Activated T-helper 9 cell treated with anti-CD3 and anti-CD28 coated beads, Interleukin-2, amount 50 U/mL, for 16 hours (primary cell): ENCODE measurements around the gene POC1B.

ENCODE experiments used
- DNase-seq: peaks from one replicate; pipeline ENCODE4 v3.0.0-alpha.2; 2020; ENCODE audit warnings: low read depth

Gene POC1B

DNA sequence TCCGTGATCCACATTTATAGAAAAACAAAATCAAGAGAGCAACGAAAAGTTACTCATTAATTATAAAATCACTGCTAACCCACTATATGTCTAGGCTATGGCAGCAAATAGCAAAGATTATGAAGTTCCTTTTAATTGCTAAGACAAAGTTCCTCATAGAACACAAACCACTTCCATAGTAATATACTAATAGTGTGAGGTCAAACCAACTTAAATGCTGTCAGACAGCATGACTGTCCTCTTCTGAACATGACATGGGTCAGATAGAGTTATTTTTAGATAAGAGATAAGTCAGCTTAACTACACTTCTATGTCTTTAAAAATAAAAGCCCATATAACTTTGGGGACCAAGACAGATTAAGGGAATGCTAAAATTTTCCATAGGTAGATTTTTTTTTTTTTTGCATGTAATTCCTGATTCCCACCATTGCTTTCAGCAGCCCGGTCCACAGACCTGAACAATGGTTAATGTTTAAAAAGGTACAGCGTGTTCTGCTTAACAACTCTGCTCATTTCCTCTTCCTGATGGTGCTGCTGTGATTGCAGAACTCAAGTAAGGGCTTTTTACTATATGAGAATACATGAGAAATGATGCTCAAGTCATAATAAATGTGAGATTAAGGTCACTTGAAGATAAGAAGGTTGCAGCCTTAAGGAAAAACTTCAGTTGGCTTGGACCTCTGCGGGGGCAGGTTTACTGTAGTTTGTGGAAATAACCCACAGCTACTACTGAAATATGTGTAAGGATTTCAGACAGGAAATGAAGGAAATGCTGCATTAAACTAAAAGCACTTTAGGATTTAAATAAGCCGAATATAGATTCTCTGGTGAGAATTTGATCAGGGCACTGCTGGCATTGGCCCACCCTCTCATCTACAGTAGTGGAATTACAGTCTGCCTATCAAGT lies 135.8 kb downstream of the POC1B start:
- DNase-seq, result no peak

DNA sequence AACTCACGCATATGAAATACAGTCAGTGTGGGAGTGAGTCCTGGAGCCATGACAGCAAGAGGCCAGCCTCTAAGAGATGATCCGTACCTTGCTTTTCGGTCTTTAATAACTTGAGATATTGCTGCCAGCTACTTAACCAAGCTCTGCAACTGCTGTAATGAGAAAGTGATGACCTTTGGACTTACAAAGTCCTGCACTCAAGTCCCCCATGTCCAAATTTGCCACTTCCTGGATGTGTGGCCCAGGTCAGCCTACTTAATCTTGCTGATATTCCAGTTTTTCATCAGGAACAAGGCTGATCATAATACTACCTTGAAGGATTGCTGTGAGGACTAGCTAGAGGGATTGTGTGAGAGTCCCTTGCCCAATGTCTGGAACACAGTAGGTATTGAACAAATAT lies 139.7 kb downstream of the POC1B start:
- DNase-seq, result no peak

DNA sequence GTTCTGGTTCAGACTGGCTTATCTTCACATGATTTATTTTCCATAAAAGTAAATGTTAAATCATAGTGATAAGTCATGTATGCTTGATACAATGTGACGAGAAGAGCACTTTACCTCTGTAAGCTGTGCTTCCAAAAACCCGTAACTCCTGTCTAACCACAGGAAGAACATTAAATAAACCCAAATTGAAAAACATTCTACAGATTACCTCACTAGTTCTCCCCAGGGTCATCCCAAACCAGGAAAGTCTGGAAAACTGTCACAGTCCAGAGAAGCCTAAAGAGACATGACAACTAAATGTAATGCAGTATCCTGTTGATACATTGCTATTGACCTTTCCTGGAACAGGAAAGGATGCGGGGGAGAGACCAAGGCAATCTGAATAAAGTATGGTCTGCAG lies 141.0 kb downstream of the POC1B start:
- no peak for DNase-seq

DNA sequence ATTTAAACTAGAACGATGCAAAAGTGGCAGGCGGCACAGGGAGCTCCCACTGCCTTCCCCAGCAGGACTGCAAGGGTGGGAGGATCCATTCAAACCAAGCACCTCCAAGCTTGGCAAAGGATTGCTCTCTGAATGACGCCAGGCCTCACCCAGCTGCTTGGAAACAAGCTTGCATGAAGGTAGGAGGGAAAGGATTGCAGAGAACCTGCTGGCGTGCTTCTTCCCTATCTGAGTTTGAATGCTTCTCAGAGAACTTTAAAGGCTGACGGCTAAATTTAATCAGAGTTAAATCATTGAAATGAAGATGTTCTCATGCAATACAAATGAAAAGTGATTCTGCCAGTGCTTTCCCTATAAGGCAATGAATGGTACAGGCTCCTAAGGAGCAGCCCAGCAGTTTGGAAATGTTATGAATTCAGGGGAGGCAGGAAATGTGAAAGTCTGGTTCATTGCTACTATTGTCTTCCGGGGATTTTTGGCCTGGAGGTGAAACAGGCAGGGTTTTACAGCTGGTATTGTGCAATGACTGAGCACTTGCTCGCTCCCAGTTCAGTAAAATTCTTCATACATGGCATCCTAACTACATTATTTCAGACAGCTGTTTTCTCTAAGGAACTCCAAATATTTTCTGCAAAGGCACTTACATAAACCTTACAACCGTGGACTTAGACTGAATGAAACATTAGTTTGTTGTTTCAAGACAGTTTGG lies 141.6 kb downstream of the POC1B start:
- no peak for DNase-seq

DNA sequence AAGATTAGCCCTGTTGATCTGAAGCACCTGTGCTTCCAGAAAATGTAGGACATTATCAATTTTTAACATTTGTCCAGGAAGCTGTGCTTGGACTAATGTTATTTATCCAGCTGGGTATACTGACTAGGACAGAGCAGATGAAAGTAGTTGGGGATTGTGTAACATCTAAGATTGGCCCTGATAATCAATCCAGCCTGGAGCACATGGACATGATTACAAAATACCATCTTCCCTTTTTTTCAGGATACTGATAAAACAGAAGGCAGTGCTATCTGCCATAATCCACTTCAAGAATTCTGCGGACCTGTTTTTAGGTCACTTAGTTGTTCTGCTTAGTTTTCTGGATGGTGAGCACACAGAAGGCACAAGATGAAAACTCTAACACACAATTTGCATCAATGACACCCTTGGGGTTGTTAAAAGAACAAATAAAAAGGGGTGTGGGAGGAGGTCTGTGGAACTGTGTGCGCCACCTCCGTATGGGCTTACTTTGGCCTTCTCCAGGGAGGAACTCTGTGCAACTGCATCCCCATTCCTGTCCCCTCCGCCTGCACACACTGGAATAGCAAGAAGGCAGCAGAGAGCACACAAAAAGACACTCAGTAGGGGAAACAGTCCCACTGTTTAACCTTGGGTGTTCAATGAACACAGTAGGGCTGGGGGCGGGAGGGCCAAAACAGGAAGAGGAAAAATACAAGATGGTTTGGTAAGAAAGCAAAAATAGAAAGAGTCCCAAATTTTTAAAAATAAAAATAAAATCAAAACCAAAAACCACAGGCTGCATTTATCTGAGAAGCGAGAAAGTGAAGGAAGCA lies 142.4 kb downstream of the POC1B start:
- DNase-seq, result no peak

DNA sequence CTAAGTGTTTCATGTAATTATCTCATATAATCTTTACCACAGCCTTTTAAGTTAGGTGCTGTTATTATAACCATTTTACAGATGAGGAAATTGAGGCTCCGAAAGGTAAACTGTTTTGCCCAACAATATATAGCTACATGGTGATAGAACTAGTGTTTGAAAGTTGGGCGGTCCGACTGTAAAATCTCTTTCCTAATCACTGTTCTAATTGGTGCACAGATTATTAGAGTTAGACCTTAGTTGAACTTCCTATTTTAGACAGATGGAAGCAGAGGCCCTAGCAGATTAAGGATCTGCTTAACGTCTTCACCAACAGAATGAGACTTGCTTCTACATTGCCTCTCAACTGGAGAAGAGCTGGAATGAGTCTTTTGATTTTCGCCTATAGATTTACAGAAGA lies 143.5 kb downstream of the POC1B start:
- no peak for DNase-seq

DNA sequence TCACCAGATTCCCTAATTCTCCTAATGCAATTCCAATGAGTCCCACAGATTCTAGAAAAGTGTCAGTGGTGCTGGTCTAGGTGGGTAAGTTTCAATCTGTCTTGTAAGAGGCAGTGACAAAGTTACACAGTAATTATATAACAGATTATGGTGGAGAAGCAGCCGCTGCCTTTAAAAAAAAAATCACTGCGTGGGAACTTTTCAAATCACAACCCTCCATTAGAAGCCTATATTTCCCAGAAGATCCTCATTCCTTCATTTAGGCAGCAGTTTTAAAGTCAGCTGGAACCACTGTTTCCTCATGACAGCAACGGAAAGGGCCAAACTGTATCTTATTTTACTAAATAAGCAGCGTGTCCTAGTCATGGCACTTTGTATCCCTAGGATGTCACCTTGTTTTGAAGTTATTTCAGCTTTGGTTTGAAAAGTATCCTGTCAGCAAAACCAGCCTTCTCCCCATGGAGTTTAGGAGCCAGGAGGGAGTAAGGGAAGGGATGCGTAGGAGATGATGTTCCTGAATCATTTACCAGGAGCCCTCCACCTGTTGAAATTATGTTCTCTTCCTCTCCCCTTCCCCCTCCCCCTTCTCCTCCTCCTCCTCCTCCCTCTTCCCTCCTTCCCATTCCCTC lies 145.9 kb downstream of the POC1B start:
- DNase-seq, result no peak

DNA sequence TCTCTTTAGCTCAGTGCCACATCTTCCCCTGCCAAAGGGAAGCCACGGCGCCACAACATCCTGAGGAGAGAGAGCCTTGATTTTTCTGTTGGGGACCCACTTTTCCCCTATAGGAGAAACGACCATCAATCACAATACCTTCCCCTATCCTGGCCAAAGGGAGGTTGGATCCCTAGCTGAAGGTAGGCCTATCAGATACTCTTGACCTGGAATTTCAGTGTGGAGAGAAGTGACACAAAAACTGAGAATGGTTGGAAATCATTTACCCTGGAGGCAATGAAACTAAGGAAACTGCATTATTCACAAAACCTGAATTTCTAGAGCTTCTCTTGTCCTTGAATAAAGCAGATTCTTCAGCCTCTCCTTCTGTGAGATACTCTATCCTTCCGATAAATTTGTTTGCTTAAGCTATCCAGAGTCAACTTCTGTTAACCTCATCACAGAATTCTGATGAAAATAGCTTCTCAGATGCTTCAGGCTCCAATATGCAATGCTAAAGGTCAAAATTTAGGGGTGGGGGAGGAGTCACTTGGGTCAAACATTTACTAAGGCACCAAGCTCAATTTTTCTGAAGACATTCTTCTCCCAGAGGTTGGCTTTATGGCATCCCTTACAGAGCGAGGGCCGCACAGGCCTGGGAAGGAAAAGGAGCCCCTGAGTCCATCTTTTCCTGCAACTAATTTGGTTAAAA lies 146.6 kb downstream of the POC1B start:
- DNase-seq, result no peak

DNA sequence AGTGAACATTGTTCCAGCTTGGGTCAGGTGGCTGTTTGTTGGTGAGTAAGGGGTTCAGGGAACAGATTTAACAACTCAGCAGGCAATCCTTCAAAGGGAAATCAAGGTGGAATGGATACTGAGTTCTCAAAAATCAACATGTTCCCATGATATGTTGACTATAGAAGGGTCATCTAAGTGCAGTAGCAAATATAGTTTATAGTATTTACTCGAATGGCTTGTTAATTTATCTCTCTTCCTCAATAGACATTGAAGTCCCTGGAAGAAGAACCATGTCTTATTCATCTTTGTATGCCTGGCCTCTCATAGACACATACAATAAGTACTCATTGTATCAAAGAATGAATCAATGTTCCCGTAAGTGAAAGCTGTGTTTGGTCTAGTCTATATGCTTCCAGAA lies 149.0 kb downstream of the POC1B start:
- DNase-seq, result no peak

DNA sequence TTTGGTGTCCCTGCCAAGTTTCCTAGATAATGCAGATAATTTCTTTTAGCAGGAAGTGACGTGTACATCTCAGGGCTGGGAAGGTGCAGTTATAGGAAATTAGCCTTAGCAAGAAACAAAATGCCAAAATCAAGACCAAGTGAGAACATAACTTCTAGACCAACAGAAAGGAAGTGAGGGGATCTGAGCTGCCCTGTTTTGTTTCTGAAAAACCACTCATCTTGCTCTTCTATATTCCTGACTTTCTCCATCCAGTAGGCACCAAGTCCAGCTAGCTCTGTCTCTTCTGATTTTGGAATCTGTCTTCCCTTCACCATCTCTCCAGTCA lies 149.7 kb downstream of the POC1B start:
- no peak for DNase-seq

DNA sequence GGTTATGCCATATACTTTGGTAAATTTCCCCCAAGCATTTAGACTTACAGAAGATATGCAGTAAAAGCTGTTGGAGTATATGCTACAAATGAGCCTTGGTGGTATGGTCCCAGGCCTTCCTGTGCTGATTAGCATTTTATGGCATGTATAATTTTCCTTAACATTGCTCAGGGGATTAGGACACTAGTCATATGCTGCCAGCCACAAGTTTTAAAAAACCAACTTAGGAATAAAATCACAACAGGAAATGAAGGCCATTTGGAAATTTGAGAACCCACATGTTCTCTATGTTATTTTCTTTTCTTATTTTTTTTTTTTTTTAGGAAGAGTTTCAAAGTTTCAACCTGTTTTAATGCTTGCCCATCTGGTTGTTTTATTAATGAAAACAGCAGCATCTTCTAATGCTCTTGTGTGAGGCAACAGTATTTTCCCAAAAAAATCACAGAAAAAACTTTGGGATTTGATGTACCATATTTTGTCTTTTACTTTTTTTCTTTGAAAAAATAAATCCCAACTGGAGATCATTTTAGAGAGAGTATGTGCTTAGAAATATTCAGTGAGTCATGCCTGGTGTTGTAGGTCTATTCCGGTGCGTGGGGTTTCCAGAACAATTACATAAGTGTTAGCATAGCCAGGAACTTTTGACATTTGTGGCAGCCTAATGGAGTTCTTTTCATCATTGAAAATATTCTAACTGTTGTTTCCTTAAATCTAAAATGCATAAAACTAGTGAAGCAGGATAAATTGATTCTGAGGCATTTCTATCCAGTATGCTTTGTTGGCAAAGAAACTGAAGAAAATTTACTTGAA lies 151.9 kb downstream of the POC1B start:
- no peak for DNase-seq

DNA sequence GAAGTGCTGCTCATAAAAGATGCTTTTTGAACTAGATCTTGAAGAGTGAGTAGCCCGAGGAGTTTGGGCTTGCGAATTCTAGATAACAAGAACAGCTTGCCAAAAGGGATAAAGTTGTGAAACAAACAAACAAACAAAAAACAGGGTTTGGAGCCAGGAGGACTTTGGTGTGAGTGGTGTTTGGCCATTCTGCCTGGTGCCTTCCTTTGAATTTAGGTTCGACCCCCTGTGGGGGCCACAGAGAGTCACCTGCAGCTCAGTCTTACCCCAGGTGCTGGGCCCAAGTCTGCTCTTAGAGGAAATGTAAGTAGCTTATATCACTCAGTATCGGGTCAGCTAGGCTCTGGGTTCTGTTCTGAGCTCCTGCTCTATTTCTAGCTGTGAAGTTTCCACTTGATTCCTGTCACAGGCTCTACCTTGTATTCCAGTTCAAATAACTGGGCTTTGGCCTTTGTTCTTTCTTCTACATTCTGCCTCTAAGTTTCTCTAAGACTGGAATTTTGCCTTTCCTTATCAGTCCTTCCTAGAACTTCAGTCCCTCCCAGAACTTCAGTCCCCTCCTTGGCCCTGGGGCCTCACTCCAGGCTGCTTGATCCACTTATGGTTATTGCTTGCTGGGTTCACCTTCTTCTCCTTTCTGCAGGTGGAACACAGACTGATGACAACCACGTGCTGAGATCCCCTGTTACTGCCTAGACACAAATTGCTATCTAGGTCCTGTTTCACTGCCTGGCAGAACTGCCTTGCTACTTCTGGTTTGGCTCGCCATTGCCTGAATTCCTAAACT lies 153.1 kb downstream of the POC1B start:
- no peak for DNase-seq

DNA sequence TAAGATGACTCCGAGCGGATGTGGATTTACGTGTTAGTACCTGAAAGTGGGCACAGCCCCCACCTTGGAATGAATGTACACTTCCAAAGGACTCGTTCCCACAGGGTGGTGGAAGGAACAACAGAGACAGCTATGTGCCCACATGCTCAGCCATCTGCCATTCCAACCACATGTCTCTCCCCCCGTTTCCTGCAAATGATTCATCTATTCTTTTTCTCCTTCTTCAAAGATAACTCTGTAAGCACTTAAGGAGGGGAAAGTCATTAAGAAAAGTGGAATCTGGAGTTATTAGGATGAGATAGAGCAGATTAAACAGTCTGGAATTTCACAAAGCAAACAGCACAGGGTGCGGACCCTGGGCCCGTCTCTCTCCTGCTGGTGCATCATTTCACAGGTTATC lies 155.0 kb downstream of the POC1B start:
- no peak for DNase-seq

DNA sequence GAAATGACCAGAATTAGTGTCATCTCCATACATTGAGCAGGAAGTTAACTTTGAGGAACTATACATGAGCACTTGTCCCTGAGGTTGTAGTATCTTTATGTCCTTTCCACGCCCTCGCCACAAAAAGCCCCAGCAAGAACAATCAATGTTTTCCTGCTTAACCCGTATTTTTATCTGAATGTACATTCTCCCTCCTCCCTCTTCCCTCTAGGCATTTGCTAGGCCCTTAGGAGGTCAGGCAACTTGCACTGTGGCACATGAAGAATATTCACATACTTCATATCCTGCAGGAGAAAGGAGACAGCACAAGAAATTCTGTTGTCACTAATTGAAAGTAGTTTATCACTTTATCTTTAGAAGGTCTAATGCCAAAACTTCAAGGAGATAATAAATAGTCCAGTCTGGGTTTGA lies 155.4 kb downstream of the POC1B start:
- no peak for DNase-seq
